Measurements from ENCODE around the gene HECW1. TPM values are rescaled to one million over a fixed set of nuclear protein-coding genes. Genes with fewer than 3 reads are reported as not detected.
A peak's percentile ranks its signal among the peaks of the same experiment; 100 is the strongest.

HECW1 gene
- total RNA-seq, 3 donors from 2014 or later: 0.48 to 1.9 (median 0.66) TPM

DNA sequence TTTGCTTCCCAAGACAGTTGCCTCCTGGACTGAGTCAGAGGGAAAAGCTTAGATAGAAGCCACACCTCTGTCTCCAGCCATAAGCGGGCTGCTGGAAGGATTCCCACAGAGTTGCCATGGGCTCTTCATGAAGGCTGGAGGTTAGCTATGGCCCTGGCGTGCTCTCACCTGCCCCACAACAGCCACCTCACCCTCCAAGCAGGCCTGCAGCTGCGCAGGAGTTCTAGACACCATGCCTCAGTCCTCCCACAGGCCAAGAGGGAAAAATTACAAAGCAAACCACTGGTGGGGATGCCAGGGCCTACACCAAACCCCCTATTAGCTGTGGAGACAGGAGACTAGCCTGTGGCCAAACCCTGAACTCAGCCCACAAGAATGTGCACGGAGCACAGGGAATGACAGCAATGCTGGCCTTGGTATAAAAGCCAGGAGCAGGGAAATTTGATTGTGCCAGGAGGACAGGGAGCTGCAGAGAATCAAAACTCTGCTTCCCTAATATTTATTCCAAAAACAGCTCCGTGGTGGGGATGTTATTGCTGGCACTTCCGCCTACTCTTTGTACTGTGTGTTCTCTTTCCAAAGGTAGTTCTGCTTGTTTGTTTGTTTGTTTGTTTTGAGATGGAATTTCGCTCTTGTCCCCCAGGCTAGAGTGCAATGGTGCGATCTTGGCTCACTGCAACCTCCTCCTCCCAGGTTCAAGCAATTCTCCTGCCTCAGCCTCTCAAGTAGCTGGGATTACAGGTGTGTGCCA is 410.1 kb downstream of the HECW1 start:
- intact Hi-C loops (cut with DNase I; ENCODE audit: low total_unique reads): no loop called here
- Histone ChIP-seq H3K36me3 (no peaks in the 10 kb centered on the region), H3K27ac (peak overlapping the region; percentile 74 to 78)

DNA sequence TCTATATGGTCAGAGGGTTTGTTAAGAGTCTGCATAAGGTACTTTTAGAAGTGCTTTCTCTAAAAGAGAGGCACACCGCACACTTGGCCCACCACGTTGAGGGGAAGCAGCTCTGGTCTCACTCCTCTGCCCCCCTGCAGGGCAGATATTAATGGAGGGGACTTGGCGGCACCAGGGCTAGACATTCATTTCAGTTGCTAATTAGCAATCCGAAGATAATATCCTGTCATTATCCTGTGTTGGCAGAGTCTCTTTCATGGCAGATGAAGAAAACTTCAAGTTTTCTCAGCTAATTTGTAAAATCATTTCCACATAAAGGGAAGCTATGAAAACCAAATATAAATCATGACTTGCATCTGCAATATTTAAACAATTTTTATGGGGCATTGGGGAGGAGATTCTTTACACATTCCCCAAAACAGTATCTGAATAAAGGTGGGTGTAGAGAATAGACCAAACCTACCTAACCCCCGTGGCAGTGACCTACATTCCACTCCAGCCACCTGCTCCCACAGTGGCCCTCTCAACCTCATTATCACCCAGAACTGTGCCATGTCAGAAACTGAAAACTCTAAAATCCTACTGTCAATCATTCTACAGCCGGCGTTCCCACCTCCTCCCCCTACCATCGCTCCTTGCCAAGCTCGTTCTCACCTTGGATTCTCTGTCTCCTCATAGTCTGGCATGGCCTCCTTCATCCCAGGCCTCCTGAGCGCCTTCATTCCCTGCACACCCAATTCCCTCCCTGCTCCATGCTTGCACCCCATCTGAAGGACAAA is 416.3 kb downstream of the HECW1 start:
- no peak for DNase-seq (ENCODE audit: low spot score in 2 of 2)
- Histone ChIP-seq H3K27me3 (no peaks in the 10 kb centered on the region), H3K4me3 (no peak overlapping the region), H3K9me3 (no peaks in the 10 kb centered on the region), H3K36me3 (no peaks in the 10 kb centered on the region), H3K27ac (no peak overlapping the region), H3K4me1 (no peaks in the 10 kb centered on the region)
- TF ChIP-seq, protein P1, sequence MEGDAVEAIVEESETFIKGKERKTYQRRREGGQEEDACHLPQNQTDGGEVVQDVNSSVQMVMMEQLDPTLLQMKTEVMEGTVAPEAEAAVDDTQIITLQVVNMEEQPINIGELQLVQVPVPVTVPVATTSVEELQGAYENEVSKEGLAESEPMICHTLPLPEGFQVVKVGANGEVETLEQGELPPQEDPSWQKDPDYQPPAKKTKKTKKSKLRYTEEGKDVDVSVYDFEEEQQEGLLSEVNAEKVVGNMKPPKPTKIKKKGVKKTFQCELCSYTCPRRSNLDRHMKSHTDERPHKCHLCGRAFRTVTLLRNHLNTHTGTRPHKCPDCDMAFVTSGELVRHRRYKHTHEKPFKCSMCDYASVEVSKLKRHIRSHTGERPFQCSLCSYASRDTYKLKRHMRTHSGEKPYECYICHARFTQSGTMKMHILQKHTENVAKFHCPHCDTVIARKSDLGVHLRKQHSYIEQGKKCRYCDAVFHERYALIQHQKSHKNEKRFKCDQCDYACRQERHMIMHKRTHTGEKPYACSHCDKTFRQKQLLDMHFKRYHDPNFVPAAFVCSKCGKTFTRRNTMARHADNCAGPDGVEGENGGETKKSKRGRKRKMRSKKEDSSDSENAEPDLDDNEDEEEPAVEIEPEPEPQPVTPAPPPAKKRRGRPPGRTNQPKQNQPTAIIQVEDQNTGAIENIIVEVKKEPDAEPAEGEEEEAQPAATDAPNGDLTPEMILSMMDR (IDR thresholded peaks at IDR 0.05): no peak
- intact Hi-C loops (cut with DNase I; ENCODE audit: low total_unique reads): no loop called here

More for the DNA sequence above, 410.1 kb downstream of the HECW1 start:
- H3K27me3 ChIP-seq: no peaks in the 10 kb centered on the region
- no peaks in the 10 kb centered on the region for H3K4me1 ChIP-seq
- TF ChIP-seq POLR2A (IDR thresholded peaks at IDR 0.05): no peak
- peak in 1 of 3 donors; percentile 24 for TF ChIP-seq POLR2AphosphoS5 (IDR thresholded peaks at IDR 0.05)
- TF ChIP-seq, protein P1 (IDR thresholded peaks at IDR 0.05): no peak
- peak in 1 of 2 donors; percentile 85 for DNase-seq (ENCODE audit: low spot score in 2 of 2)
- H3K4me3 ChIP-seq: no peak overlapping the region
- no peaks in the 10 kb centered on the region for H3K9me3 ChIP-seq

DNA sequence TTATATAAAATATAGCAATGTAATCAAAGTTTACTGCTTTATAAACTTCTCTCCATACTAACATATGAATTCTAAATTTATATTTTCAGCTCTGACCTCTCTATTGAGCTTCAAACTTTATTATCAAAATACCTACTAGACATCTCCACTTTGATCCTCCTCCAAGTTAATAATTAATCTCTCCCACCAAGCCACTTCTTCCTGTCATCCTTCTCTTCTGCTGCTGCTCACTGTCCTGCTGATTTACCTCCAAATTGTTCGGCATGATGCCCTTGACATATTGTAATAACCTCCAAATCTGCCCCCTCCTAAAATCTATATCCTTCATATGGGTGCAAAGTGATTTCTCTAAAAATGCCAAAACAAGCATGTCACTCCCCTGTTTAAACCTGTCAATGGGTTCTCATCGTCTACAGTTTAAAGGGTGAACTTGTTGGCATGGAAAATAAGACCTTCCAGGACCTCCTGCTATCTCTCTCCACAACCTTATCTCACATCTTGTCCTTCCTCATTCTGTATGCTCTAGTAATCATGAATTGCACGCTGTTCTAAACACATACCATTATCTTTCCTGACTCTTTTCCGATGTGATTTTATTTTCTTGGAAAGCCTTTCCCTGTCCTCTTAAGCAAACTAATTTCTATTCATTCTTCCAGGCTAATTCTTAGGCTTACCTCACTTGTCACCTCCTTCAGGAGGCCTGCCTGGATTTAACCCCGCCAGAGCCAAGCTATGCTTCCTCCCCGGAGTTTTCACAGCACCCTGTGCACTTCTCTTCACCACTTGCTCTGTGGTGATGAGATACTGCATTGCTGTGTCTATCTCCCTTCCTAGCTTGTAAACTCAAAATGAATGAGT is 418.3 kb downstream of the HECW1 start:
- Histone ChIP-seq H3K27ac (no peak overlapping the region), H3K9me3 (no peaks in the 10 kb centered on the region), H3K4me1 (no peaks in the 10 kb centered on the region), H3K36me3 (no peaks in the 10 kb centered on the region), H3K4me3 (no peak overlapping the region), H3K27me3 (no peaks in the 10 kb centered on the region)
- intact Hi-C loops (cut with DNase I; ENCODE audit: low total_unique reads): no loop called here
- TF ChIP-seq, protein P1 (IDR thresholded peaks at IDR 0.05): no peak
- TF ChIP-seq POLR2AphosphoS5 (IDR thresholded peaks at IDR 0.05) (no peak), POLR2A (IDR thresholded peaks at IDR 0.05) (no peak)
- DNase-seq (ENCODE audit: low spot score in 2 of 2): no peak

DNA sequence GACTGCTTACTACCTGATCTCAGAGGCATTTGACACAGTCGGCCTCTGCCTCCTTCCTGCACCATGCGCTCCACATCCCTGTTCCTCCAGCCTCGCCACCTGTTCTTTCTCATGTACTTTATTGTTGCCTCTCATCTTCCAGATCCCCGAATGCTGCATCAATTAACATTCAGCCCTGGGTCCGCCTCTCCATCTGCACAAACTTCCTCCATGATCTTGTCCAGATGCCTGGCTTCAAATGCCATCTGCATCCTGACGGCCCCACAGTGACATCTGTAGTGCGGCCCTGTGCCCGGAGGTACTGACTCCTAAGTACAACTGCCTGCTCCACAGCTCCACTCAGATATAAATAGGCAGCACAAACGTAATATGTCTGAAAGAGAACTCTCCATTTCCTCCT is 419.3 kb downstream of the HECW1 start:
- no peak overlapping the region for H3K27ac ChIP-seq
- H3K4me1 ChIP-seq: peaks cover 0 to 3% of the 10 kb centered on the region in 2 donors
- no peaks in the 10 kb centered on the region for H3K36me3 ChIP-seq
- no peak overlapping the region for H3K4me3 ChIP-seq
- no peaks in the 10 kb centered on the region for H3K27me3 ChIP-seq
- TF ChIP-seq POLR2A (IDR thresholded peaks at IDR 0.05) (no peak), POLR2AphosphoS5 (IDR thresholded peaks at IDR 0.05) (no peak)
- TF ChIP-seq, protein P1 (IDR thresholded peaks at IDR 0.05): no peak
- no peak for DNase-seq (ENCODE audit: low spot score in 2 of 2)
- intact Hi-C loops (cut with DNase I; ENCODE audit: low total_unique reads): no loop called here
- no peaks in the 10 kb centered on the region for H3K9me3 ChIP-seq

Data from breast epithelium (tissue), 4 donors.